HepG2 (cell line): ENCODE measurements around the gene PHYH. TPM values are rescaled to one million over a fixed set of nuclear protein-coding genes. Genes with fewer than 3 reads are reported as not detected.

Source experiments
- CEBPZ ChIP-seq: IDR thresholded peaks from 2 replicates; pipeline ENCODE4 v1.6.1; 2012; ENCODE audit warnings: low read length, improper control_type of control experiment
- CREB1 ChIP-seq, 2 experiments: fragments of 450-650 bp in 1 of 2; IDR thresholded peaks; 2 replicates each; pipeline ENCODE4 v1.6.1; 2016 to 2017; ENCODE audit warnings: control low read depth in 1 of 2, mild to moderate bottlenecking in 1 of 2, missing compliant biosample characterization in 1 of 2, missing genetic modification characterization in 1 of 2
- DMAP1 ChIP-seq: IDR thresholded peaks from 2 replicates; pipeline ENCODE4 v1.6.1; 2016
- GATAD2A ChIP-seq: IDR thresholded peaks from 2 replicates; pipeline ENCODE4 v1.6.1; 2016
- IKZF5 ChIP-seq: IDR thresholded peaks from 2 replicates; pipeline ENCODE4 v1.6.1; 2018; ENCODE audit warnings: missing genetic modification reagents, mild to moderate bottlenecking, missing compliant biosample characterization
- NPAS2 ChIP-seq: sonication (generic); formaldehyde crosslinking; IDR thresholded peaks from 2 replicates; pipeline ENCODE4 v1.8.0; 2022; ENCODE audit warnings: mild to moderate bottlenecking, missing genetic modification reagents, borderline replicate concordance
- NR2F2 ChIP-seq: IDR thresholded peaks from 2 replicates; pipeline ENCODE4 v1.6.1; 2012; ENCODE audit warnings: low read depth, inconsistent platforms, borderline replicate concordance
- PRDM10 ChIP-seq: sonication (generic); formaldehyde crosslinking; IDR thresholded peaks from 2 replicates; pipeline ENCODE4 v1.4.0; 2020; ENCODE audit warnings: low read depth, missing genetic modification reagents
- ZNF512B ChIP-seq: sonication (generic); formaldehyde crosslinking; IDR thresholded peaks from 2 replicates; pipeline ENCODE4 v1.5.1; 2020; ENCODE audit warnings: missing genetic modification reagents, mild to moderate bottlenecking, borderline replicate concordance
- ZNF598 ChIP-seq: sonication (generic); formaldehyde crosslinking; IDR thresholded peaks from 2 replicates; pipeline ENCODE4 v1.5.1; 2020; ENCODE audit warnings: mild to moderate bottlenecking, missing genetic modification reagents, borderline replicate concordance
- ZNF737 ChIP-seq: sonication (generic); formaldehyde crosslinking; IDR thresholded peaks from 2 replicates; pipeline ENCODE4 v1.5.0; 2020; ENCODE audit warnings: missing genetic modification reagents, mild to moderate bottlenecking, borderline replicate concordance
- ZNF839 ChIP-seq: sonication (generic); formaldehyde crosslinking; IDR thresholded peaks from 2 replicates; pipeline ENCODE4 v1.4.0; 2020; ENCODE audit warnings: missing genetic modification reagents, mild to moderate bottlenecking, borderline replicate concordance
- polyA plus RNA-seq, 8 experiments: library from polyadenylated mRNA; depleted of rRNA in 3 of 8; stranded (reverse) in 7 of 8; unstranded in 1 of 8; fragments of >200 nt; fragmentation: Illumina TruSeq in 4 of 8; extraction: Trizol in 4 of 8; gene quantifications; 2 replicates each; pipeline versions ENCODE4 v1.2.1 to v1.2.3, GENCODE V29; 2011 to 2016; ENCODE audit warnings: low read depth in 4 of 8, missing spikeins in 1 of 8, mixed read lengths in 1 of 8; ENCODE audit not compliant: insufficient read depth in 1 of 8
- total RNA-seq, 5 experiments: library from RNA; depleted of rRNA; stranded (reverse); fragments of >200 nt; fragmentation: Illumina TruSeq; extraction: Trizol; gene quantifications; 2 replicates each; pipeline ENCODE4 v1.2.3, GENCODE V29; 2016; ENCODE audit warnings: low read depth in 1 of 5
- TF ChIP-seq, protein P1 (sequence below): IDR thresholded peaks from 2 replicates; pipeline ENCODE4 v1.6.1; 2016
- TF ChIP-seq, protein P2 (sequence below): conservative IDR thresholded peaks from 2 replicates; pipeline ENCODE4 v1.6.1; 2018; ENCODE audit warnings: missing genetic modification reagents

The PHYH gene
- total and polyA plus RNA-seq, 2 of the 13 experiments (the other 11 are each of a cell fraction or from before 2014, with no cell fraction given): 27.2 to 34.5 TPM

- TF ChIP-seq ZNF839: peak; percentile 59; the same call in 1 of the 2 replicates
- peak; percentile 86 for TF ChIP-seq DMAP1 (CRISPR knock-in tag)
- TF ChIP-seq, protein P1, sequence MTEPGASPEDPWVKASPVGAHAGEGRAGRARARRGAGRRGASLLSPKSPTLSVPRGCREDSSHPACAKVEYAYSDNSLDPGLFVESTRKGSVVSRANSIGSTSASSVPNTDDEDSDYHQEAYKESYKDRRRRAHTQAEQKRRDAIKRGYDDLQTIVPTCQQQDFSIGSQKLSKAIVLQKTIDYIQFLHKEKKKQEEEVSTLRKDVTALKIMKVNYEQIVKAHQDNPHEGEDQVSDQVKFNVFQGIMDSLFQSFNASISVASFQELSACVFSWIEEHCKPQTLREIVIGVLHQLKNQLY: no peak
- TF ChIP-seq GATAD2A (CRISPR knock-in tag): no peak; the same call in 1 of the 2 replicates
- TF ChIP-seq ZNF512B (CRISPR knock-in tag): no peak; the same call in 1 of the 2 replicates
- no peak for TF ChIP-seq ZNF737 (CRISPR knock-in tag)
- peak; percentile 53; the same call in 1 of the 2 replicates for TF ChIP-seq IKZF5 (CRISPR knock-in tag)
- no peak for TF ChIP-seq NPAS2 (CRISPR knock-in tag)
- no peak for TF ChIP-seq CREB1 (IDR thresholded peaks at IDR 0.05)
- TF ChIP-seq CREB1 (CRISPR knock-in tag; IDR thresholded peaks at IDR 0.05): no peak
- TF ChIP-seq NR2F2: no peak
- TF ChIP-seq PRDM10 (CRISPR knock-in tag): no peak
- no peak for TF ChIP-seq ZNF598 (CRISPR knock-in tag)
- TF ChIP-seq, protein P2, sequence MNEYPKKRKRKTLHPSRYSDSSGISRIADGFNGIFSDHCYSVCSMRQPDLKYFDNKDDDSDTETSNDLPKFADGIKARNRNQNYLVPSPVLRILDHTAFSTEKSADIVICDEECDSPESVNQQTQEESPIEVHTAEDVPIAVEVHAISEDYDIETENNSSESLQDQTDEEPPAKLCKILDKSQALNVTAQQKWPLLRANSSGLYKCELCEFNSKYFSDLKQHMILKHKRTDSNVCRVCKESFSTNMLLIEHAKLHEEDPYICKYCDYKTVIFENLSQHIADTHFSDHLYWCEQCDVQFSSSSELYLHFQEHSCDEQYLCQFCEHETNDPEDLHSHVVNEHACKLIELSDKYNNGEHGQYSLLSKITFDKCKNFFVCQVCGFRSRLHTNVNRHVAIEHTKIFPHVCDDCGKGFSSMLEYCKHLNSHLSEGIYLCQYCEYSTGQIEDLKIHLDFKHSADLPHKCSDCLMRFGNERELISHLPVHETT: no peak
- no peak for TF ChIP-seq CEBPZ
Observed at GRCh38 chr10:13348216-13349017, 48.6 kb upstream of the PHYH start, which contains the start of gene SEPHS1 (continued).
